ENCODE data around the gene C4orf54. TPM values are rescaled to one million over a fixed set of nuclear protein-coding genes. Genes with fewer than 3 reads are reported as not detected.

The C4orf54 gene
- total RNA-seq, 4 donors from 2014 or later = under 0.01 to 3.6 (median 0.60) TPM

- H3K9me3 ChIP-seq = peaks cover 0 to 23% (median 0%) of the 10 kb centered on the region in 3 donors
- no peak for ATAC-seq
- no peaks in the 10 kb centered on the region for H3K27me3 ChIP-seq
- no peaks in the 10 kb centered on the region for H3K36me3 ChIP-seq
- TF ChIP-seq EP300 (IDR thresholded peaks at IDR 0.05) (no peak), POLR2AphosphoS5 (IDR thresholded peaks at IDR 0.05) (no peak)
- H3K4me1 ChIP-seq = no peaks in the 10 kb centered on the region
- H3K4me3 ChIP-seq = no peak overlapping the region
- H3K27ac ChIP-seq = no peak overlapping the region
Observed at GRCh38 chr4:99690472-99690871, 32.8 kb upstream of the C4orf54 start.

- H3K4me3 ChIP-seq = no peak overlapping the region
- H3K27ac ChIP-seq = no peak overlapping the region
- no peaks in the 10 kb centered on the region for H3K36me3 ChIP-seq
- H3K27me3 ChIP-seq = no peaks in the 10 kb centered on the region
- H3K9me3 ChIP-seq = peaks cover 0 to 23% (median 0%) of the 10 kb centered on the region in 3 donors
- 9 to 70% methylated on average over 1 of the region's 1 CpG for WGBS, 2 donors (ENCODE audit: low coverage in 1 of 2)
- TF ChIP-seq POLR2A (IDR thresholded peaks at IDR 0.05) = no peak
- no peak for TF ChIP-seq EP300 (IDR thresholded peaks at IDR 0.05)
- no peak for TF ChIP-seq POLR2AphosphoS5 (IDR thresholded peaks at IDR 0.05)
- TF ChIP-seq CTCF (IDR thresholded peaks at IDR 0.05) = no peak
- no peak for ATAC-seq
- no peaks in the 10 kb centered on the region for H3K4me1 ChIP-seq
Observed at GRCh38 chr4:99687120-99687519, 29.5 kb upstream of the C4orf54 start.

- H3K36me3 ChIP-seq = no peaks in the 10 kb centered on the region
- peaks cover 0 to 8% (median 0%) of the 10 kb centered on the region in 3 donors for H3K9me3 ChIP-seq
- TF ChIP-seq POLR2A (IDR thresholded peaks at IDR 0.05) = no peak
- no peak for TF ChIP-seq CTCF (IDR thresholded peaks at IDR 0.05)
- TF ChIP-seq POLR2AphosphoS5 (IDR thresholded peaks at IDR 0.05) = no peak
- no peaks in the 10 kb centered on the region for H3K27me3 ChIP-seq
- no peaks in the 10 kb centered on the region for H3K4me1 ChIP-seq
- no peak for ATAC-seq
- no peak overlapping the region for H3K4me3 ChIP-seq
- H3K27ac ChIP-seq = no peak overlapping the region
- WGBS, 2 donors (ENCODE audit: low coverage in 1 of 2) = no CpG with 5 or more reads among the region's 2 CpGs
Observed at GRCh38 chr4:99685234-99685633, 27.6 kb upstream of the C4orf54 start.

- no peak for TF ChIP-seq CTCF (IDR thresholded peaks at IDR 0.05)
- TF ChIP-seq POLR2AphosphoS5 (IDR thresholded peaks at IDR 0.05) = no peak
- TF ChIP-seq EP300 (IDR thresholded peaks at IDR 0.05) = no peak
- TF ChIP-seq POLR2A (IDR thresholded peaks at IDR 0.05) = no peak
- 71 to 83% methylated on average over 4 of the region's 4 CpGs for WGBS, 2 donors (ENCODE audit: low coverage in 1 of 2)
- no peaks in the 10 kb centered on the region for H3K9me3 ChIP-seq
- H3K4me3 ChIP-seq = no peak overlapping the region
- ATAC-seq = no peak
- no peaks in the 10 kb centered on the region for H3K27me3 ChIP-seq
- peaks cover 0 to 7% (median 0%) of the 10 kb centered on the region in 3 donors for H3K4me1 ChIP-seq
- no peaks in the 10 kb centered on the region for H3K36me3 ChIP-seq
- no peak overlapping the region for H3K27ac ChIP-seq
Observed at GRCh38 chr4:99683895-99684294, 26.3 kb upstream of the C4orf54 start.

GRCh38 chr4:99679976-99680375, 22.3 kb upstream of the C4orf54 start:
- WGBS, 2 donors (ENCODE audit: low coverage in 1 of 2) = 67 to 100% methylated on average over 1 of the region's 1 CpG
- H3K27ac ChIP-seq = no peak overlapping the region
- no peak overlapping the region for H3K4me3 ChIP-seq
- no peaks in the 10 kb centered on the region for H3K27me3 ChIP-seq
- TF ChIP-seq POLR2AphosphoS5 (IDR thresholded peaks at IDR 0.05) = no peak
- TF ChIP-seq CTCF (IDR thresholded peaks at IDR 0.05) = no peak
- TF ChIP-seq POLR2A (IDR thresholded peaks at IDR 0.05) = no peak
- no peak for TF ChIP-seq EP300 (IDR thresholded peaks at IDR 0.05)
- no peaks in the 10 kb centered on the region for H3K9me3 ChIP-seq
- peaks cover 0 to 15% (median 0%) of the 10 kb centered on the region in 3 donors for H3K4me1 ChIP-seq
- no peaks in the 10 kb centered on the region for H3K36me3 ChIP-seq
- no peak for ATAC-seq
